HCT116 (cell line): ENCODE data around the gene ZNF335. TPM values are rescaled to one million over a fixed set of nuclear protein-coding genes. Genes with fewer than 3 reads are reported as not detected.

Experiments
- ATAC-seq: fragments of 200-7000 bp; cut with Tn5 transposase; 2 replicates; pipeline ENCODE4 v1.9.1; 2020; ENCODE audit warnings: mild to moderate bottlenecking, moderate library complexity
- BruUV-seq: library from RNA; stranded (reverse); fragments of 400-500 nt; replicated peaks from 2 replicates; lab custom pipeline; 2021; lab: Mats Ljungman, UMichigan
- CTCF ChIA-PET: fragments of 300-600 bp; sonication (Branson Sonifier 250); formaldehyde crosslinking; loops from one replicate; lab custom pipeline; 2021; ENCODE audit warnings: antibody characterized with exemption; lab: Charles Lee
- POLR2A ChIA-PET: fragments of 300-600, 350-600 bp; sonication (Branson Sonifier 250); formaldehyde crosslinking; loops from one replicate; lab custom pipeline; 2021; ENCODE audit warnings: antibody characterized with exemption; lab: Charles Lee
- RAD21 ChIA-PET, 2 experiments: fragments of 300-600 bp; sonication (Branson Sonifier 250); formaldehyde crosslinking; loops; one replicate each; lab custom pipeline; 2023; ENCODE audit warnings: low total read pairs in 2 of 2; ENCODE audit not compliant: uncharacterized antibody in 2 of 2, unreplicated experiment in 2 of 2, low non-redundant PET in 1 of 2; lab: Charles Lee
- DNase-seq: peaks from one replicate; pipeline ENCODE4 v3.0.0-alpha.2; 2010; ENCODE audit warnings: low read depth, low spot score
- H2AFZ ChIP-seq: fragments of 200-600 bp; shearing (Covaris generic), sonication (generic); 2 replicates; pipeline ENCODE4 v1.6.1; 2017; ENCODE audit warnings: low read depth, mixed run types, mixed read lengths, antibody characterized with exemption, low read length; ENCODE audit not compliant: poor library complexity, severe bottlenecking
- H3K27ac ChIP-seq: 2 replicates; pipeline ENCODE4 v1.5.1; 2012; ENCODE audit warnings: low read depth, low read length
- H3K27me3 ChIP-seq: fragments of 200-600 bp; sonication (generic); 2 replicates; pipeline ENCODE4 v1.6.1; 2016; ENCODE audit warnings: mixed run types, low read length, mixed read lengths; ENCODE audit not compliant: insufficient read depth
- H3K36me3 ChIP-seq, 2 experiments: fragments of 200-500 bp in 1 of 2; fragments of 200-600 bp in 1 of 2; sonication (Bioruptor generic) in 1 of 2; sonication (generic) in 1 of 2; 2 replicates each; pipeline versions ENCODE4 v1.5.1 to v1.6.1; 2014 to 2016; ENCODE audit warnings: low read length in 2 of 2, inconsistent platforms in 1 of 2, mixed read lengths in 1 of 2, mixed run types in 1 of 2; ENCODE audit not compliant: insufficient read depth in 2 of 2, control insufficient read depth in 1 of 2
- H3K4me1 ChIP-seq, 2 experiments: fragments of 200-600 bp in 1 of 2; sonication (generic) in 1 of 2; 2 replicates each; pipeline versions ENCODE4 v1.5.1 to v1.6.1; 2012 to 2017; ENCODE audit warnings: low read length in 2 of 2, inconsistent platforms in 1 of 2, mild to moderate bottlenecking in 1 of 2, mixed read lengths in 1 of 2, mixed run types in 1 of 2, moderate library complexity in 1 of 2; ENCODE audit not compliant: insufficient read depth in 2 of 2, control insufficient read depth in 1 of 2
- H3K4me2 ChIP-seq: fragments of 200-600 bp; sonication (generic); 2 replicates; pipeline ENCODE4 v1.6.1; 2017; ENCODE audit warnings: mixed run types, low read length, mixed read lengths
- H3K4me3 ChIP-seq, 2 experiments: fragments of 200-600 bp in 1 of 2; sonication (generic) in 1 of 2; replicated peaks in 1 of 2; 2 replicates each; pipeline ENCODE4 v1.5.1; 2011 to 2016; ENCODE audit warnings: low read length in 2 of 2, control low read depth in 1 of 2, low read depth in 1 of 2, mild to moderate bottlenecking in 1 of 2, mixed read lengths in 1 of 2, mixed run types in 1 of 2
- H3K79me2 ChIP-seq: fragments of 200-600 bp; sonication (generic); 2 replicates; pipeline ENCODE4 v1.6.1; 2017; ENCODE audit warnings: mild to moderate bottlenecking, mixed run types, low read length, moderate library complexity, mixed read lengths; ENCODE audit not compliant: insufficient read depth
- H3K9ac ChIP-seq: fragments of 200-600 bp; sonication (generic); 2 replicates; pipeline ENCODE4 v1.6.1; 2016; ENCODE audit warnings: low read length, mixed read lengths
- H3K9me2 ChIP-seq: fragments of 200-600 bp; sonication (generic), shearing (Covaris generic); 2 replicates; pipeline ENCODE4 v1.6.1; 2017; ENCODE audit warnings: mixed run types, mild to moderate bottlenecking, moderate library complexity; ENCODE audit not compliant: insufficient read depth
- H3K9me3 ChIP-seq, 2 experiments: fragments of 200-500 bp in 1 of 2; fragments of 200-600 bp in 1 of 2; sonication (Bioruptor generic) in 1 of 2; sonication (generic) in 1 of 2; 2 replicates each; pipeline ENCODE4 v1.6.1; 2014 to 2017; ENCODE audit warnings: low read length in 2 of 2, mixed read lengths in 2 of 2, inconsistent platforms in 1 of 2, low read depth in 1 of 2, mild to moderate bottlenecking in 1 of 2, mixed run types in 1 of 2, moderate library complexity in 1 of 2; ENCODE audit not compliant: control insufficient read depth in 1 of 2, insufficient read depth in 1 of 2
- H4K20me1 ChIP-seq: fragments of 200-600 bp; sonication (generic), shearing (Covaris generic); 2 replicates; pipeline ENCODE4 v1.6.1; 2017; ENCODE audit warnings: mixed run types, mild to moderate bottlenecking, moderate library complexity; ENCODE audit not compliant: insufficient read depth
- CBX3 ChIP-seq: IDR thresholded peaks from 2 replicates; pipeline ENCODE4 v1.6.1; 2012; ENCODE audit warnings: low read depth
- CEBPB ChIP-seq: IDR thresholded peaks from 2 replicates; pipeline ENCODE4 v1.6.1; 2012; ENCODE audit warnings: low read depth
- CTCF ChIP-seq, 3 experiments: fragments of 200-600 bp in 1 of 3; sonication (generic) in 1 of 3; IDR thresholded peaks in 2 of 3; conservative IDR thresholded peaks in 1 of 3; 2 replicates each; pipeline ENCODE4 v1.5.1; 2012 to 2017; ENCODE audit warnings: low read depth in 2 of 3, low read length in 2 of 3, antibody characterized with exemption in 1 of 3, borderline replicate concordance in 1 of 3, control low read depth in 1 of 3, mild to moderate bottlenecking in 1 of 3, mixed read lengths in 1 of 3, mixed run types in 1 of 3, moderate library complexity in 1 of 3; ENCODE audit not compliant: insufficient read depth in 1 of 3
- EGR1 ChIP-seq: IDR thresholded peaks from 2 replicates; pipeline ENCODE4 v1.6.1; 2012; ENCODE audit warnings: low read depth
- ELF1 ChIP-seq: IDR thresholded peaks from 2 replicates; pipeline ENCODE4 v1.6.1; 2012; ENCODE audit warnings: low read depth, borderline replicate concordance
- EZH2 ChIP-seq: fragments of 200-600 bp; sonication (generic); IDR thresholded peaks from 2 replicates; pipeline ENCODE4 v1.6.1; 2017; ENCODE audit warnings: antibody characterized with exemption, mixed run types
- EZH2phosphoT487 ChIP-seq: fragments of 200-600 bp; IDR thresholded peaks from 2 replicates; pipeline ENCODE4 v1.6.1; 2018; ENCODE audit warnings: antibody characterized with exemption, borderline replicate concordance
- JUND ChIP-seq: IDR thresholded peaks from 2 replicates; pipeline ENCODE4 v1.6.1; 2012
- SIN3A ChIP-seq: IDR thresholded peaks from 2 replicates; pipeline ENCODE4 v1.6.1; 2012; ENCODE audit warnings: low read depth
- SP1 ChIP-seq: IDR thresholded peaks from 2 replicates; pipeline ENCODE4 v1.6.1; 2012; ENCODE audit warnings: low read depth
- SRF ChIP-seq: IDR thresholded peaks from 2 replicates; pipeline ENCODE4 v1.6.1; 2012; ENCODE audit warnings: low read depth
- YY1 ChIP-seq: IDR thresholded peaks from 2 replicates; pipeline ENCODE4 v1.6.1; 2011; ENCODE audit warnings: low read length, low read depth, moderate library complexity, mild to moderate bottlenecking; ENCODE audit not compliant: insufficient replicate concordance; ENCODE audit errors: extremely low read depth
- ZFX ChIP-seq: fragments of 450-650 bp; IDR thresholded peaks from 2 replicates; pipeline ENCODE4 v1.6.1; 2017
- intact Hi-C: fragments of 100-400 bp; cut with micrococcal nuclease; formaldehyde crosslinking; loops from 2 replicates; pipeline ENCODE4 v1.10.0; 2022
- total RNA-seq: library from RNA; stranded (reverse); gene quantifications from one replicate; pipeline ENCODE4 v1.2.1, GENCODE V29; 2021; ENCODE audit not compliant: unreplicated experiment
- TF ChIP-seq, protein P1 (sequence below): IDR thresholded peaks from 2 replicates; pipeline ENCODE4 v1.6.1; 2012

The ZNF335 gene
- total RNA-seq, 1 experiment from 2014 or later: 20.8 TPM

DNA sequence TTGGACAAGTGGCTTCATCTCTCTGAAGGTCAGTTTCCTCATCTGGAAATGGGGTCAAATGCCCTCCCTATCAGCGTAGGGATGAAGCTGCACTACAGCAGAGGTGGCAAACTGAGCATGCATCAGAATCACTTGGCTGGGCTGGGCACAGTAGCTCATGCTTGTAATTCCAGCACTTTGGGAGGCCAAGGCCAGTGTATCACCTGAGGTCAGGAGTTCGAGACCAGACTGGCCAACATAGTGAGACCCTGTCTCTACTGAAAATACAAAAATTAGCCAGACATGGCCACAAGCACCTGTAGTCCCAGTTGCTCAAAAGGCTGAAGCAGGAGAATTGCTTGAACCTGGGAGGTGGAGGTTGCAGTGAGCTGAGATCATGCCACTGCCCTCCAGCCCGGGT is 30.0 kb upstream of the ZNF335 start:
- peaks cover 5% of the 10 kb centered on the region; the same call in 1 of the 2 replicates for H3K27me3 ChIP-seq
- no TSS peak for BruUV-seq

More for the DNA sequence above, 30.0 kb upstream of the ZNF335 start:
- Histone ChIP-seq H3K9me3 (no peaks in the 10 kb centered on the region), H3K4me3 (no peak overlapping the region), H3K4me2 (no peak overlapping the region), H3K9me2 (no peaks in the 10 kb centered on the region), H3K27ac (no peak overlapping the region), H4K20me1 (no peaks in the 10 kb centered on the region), H2AFZ (no peak overlapping the region), H3K36me3 (no peaks in the 10 kb centered on the region), H3K79me2 (no peaks in the 10 kb centered on the region), H3K9ac (no peak overlapping the region), H3K4me1 (peaks cover 0 to 3% of the 10 kb centered on the region in 2 experiments; a peak in 1 of 4 replicates)
- no peak for TF ChIP-seq SP1
- no peak for TF ChIP-seq EZH2phosphoT487
- no peak for TF ChIP-seq CEBPB
- TF ChIP-seq YY1: no peak
- TF ChIP-seq CTCF (IDR thresholded peaks at IDR 0.05 in 2 of 3, conservative IDR thresholded peaks at IDR 0.05 in 1 of 3; ENCODE audit: borderline replicate concordance in 1 of 3, insufficient read depth in 1 of 3, low read depth in 2 of 3, low read length in 2 of 3): no peak
- no peak for TF ChIP-seq ELF1
- TF ChIP-seq ZFX: no peak
- TF ChIP-seq JUND: no peak
- no peak for TF ChIP-seq EGR1
- TF ChIP-seq SRF: no peak
- TF ChIP-seq, protein P1, sequence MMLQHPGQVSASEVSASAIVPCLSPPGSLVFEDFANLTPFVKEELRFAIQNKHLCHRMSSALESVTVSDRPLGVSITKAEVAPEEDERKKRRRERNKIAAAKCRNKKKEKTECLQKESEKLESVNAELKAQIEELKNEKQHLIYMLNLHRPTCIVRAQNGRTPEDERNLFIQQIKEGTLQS: no peak
- no peak for TF ChIP-seq SIN3A
- TF ChIP-seq EZH2: no peak
- no peak for TF ChIP-seq CBX3
- no peak for ATAC-seq
- RAD21 ChIA-PET: no interaction called here
- DNase-seq: no peak
- POLR2A ChIA-PET: no interaction called here
- CTCF ChIA-PET: no interaction called here
- intact Hi-C loops: no loop called here
